Lower leg skin (tissue), 3 donors: Measurements from ENCODE around the gene PIK3IP1.

ENCODE experiments used
- POLR2A ChIP-seq, 2 donors: fragments of 450-650 bp; IDR thresholded peaks; one replicate each; pipeline ENCODE4 v1.6.1; 2016 to 2017; ENCODE audit warnings: antibody characterized with exemption in 2 of 2, mild to moderate bottlenecking in 1 of 2, moderate library complexity in 1 of 2
- TF ChIP-seq, protein P1 (sequence below), 3 donors: fragments of 450-650 bp; IDR thresholded peaks; one replicate each; pipeline ENCODE4 v1.5.1; 2016; ENCODE audit warnings: antibody characterized with exemption in 3 of 3, mild to moderate bottlenecking in 3 of 3, moderate library complexity in 2 of 3

GRCh38 chr22:31323578-31324550 is 31.6 kb upstream of the PIK3IP1 start:
- TF ChIP-seq, protein P1, sequence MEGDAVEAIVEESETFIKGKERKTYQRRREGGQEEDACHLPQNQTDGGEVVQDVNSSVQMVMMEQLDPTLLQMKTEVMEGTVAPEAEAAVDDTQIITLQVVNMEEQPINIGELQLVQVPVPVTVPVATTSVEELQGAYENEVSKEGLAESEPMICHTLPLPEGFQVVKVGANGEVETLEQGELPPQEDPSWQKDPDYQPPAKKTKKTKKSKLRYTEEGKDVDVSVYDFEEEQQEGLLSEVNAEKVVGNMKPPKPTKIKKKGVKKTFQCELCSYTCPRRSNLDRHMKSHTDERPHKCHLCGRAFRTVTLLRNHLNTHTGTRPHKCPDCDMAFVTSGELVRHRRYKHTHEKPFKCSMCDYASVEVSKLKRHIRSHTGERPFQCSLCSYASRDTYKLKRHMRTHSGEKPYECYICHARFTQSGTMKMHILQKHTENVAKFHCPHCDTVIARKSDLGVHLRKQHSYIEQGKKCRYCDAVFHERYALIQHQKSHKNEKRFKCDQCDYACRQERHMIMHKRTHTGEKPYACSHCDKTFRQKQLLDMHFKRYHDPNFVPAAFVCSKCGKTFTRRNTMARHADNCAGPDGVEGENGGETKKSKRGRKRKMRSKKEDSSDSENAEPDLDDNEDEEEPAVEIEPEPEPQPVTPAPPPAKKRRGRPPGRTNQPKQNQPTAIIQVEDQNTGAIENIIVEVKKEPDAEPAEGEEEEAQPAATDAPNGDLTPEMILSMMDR (IDR thresholded peaks at IDR 0.05): no peak
- no peak for TF ChIP-seq POLR2A (IDR thresholded peaks at IDR 0.05)
